Endometrium (tissue), 2 donors: ENCODE data around the gene TNNI3K.

Experiments used
- FAIRE-seq: peaks from 2 replicates; lab custom pipeline; 2012; peaks lifted over from hg19 to GRCh38; lab: Jason Lieb, UNC
- donor health status: control.
- donor health status: control.

The TNNI3K gene

DNA sequence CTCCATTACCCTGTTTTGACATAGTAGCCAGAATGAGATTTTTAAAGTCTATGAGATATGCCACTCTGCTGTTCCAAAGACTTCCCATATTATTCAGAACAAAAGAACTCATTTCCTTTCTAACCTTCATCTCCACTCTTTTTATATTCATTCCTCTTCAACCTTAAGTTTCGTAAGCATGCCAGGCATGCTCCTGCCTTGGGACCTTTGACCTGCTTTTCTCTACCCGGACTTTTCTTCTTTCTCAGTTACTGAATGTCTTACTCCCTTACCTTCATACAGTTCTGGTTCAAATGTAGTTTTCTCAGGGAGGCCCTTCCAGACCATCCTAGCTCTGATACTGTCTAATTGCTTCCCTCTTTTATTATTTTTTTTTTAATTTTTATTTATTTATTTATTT, 81.1 kb downstream of the TNNI3K start:
- no peak for FAIRE-seq

DNA sequence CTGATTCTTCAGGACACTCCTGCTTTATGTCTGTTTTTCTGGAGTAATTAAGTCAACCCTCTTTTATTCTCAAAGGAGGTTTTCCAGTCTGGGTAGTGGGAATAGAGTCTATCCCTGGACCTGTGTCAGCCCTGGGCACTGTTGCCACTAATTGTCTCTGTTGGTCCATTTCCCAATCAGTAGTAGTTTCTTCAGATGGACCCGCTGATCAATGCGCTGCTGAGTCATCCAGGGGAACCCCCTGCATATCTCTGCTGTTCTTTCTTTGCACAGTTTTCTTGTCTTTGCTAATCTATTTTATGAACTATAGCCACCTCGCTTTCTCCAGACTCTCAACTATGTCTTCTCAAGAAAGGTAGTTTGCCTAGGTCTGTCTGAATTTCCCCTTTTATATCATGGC, 82.5 kb downstream of the TNNI3K start:
- no peak for FAIRE-seq

DNA sequence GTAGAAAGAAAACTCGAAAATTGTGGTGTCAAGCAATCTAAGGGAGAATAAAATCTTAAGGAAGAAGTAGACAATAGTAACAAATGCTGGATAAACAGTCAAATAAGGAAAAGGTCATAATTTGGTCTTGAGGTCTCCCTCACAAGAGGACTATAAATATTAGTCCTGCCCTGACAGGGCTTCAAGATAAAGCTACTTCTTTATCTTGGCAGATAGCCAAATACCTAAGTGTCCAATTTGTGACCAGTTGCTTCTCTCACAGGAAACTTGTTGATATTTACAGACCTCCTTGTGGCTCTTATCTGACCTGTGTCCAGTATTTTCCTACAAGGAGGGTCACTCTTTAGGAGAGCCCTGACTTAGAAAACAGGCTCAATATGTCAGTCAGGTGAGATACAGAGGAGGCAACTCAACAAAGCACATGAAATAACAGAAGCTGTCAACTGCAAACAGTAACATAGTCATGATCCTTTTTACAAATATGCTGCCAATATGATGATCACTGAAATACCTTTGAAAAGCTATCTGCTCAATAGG, 88.8 kb downstream of the TNNI3K start:
- no peak for FAIRE-seq

DNA sequence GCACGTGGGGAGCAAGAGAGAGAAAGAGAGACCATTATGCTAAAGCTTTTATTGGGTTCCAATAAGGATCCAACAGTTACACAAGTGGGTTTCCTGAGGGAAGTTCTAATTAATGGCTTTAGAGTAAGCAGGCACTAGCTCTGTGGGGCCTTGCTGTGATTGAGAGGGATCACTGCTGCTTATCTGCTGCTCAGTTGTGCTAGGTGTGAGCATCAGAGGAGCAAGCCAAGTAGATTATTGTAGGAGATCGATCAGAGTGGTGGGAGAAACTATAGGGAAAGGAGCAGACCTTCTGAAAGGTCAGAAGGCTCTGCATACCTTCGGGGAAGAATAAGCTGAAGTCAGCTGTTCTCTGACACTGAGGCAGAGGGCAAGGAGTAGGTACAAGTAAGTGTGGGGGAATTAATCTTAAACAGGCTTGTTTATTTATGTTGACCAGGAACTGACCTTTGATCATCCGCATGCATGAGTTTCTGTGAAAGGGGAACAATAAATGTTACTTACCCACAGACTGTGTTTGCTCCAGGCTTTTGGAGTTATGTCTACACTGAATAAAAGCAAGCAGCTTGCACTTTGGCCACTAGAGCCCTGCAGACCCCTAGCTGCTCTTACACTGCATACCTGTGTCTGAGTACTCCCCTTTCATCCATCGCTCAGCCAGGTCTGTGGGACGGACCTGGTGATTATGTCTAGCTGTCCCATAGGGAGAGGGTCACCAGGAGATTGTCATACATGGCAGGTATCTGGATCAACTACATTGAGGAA, 89.7 kb downstream of the TNNI3K start:
- FAIRE-seq: no peak

DNA sequence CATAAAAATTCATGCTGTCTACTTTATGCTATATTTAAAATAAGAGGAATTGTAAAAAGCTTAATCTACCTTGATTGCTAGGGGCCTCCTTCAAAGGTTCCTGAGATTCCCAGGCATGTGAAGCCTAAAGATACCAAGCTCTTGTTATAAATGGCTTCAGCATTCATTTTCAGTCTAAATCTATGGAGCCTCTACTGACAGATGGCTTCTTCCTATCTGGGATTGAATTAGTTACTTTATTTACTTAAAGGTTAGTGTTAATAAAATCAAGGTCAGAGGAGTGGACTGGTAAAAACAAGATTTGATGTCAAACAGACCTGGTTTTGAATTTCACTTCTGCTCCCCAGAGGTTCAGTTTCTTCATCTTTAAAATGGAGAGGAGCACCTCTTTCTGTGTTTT, 93.7 kb downstream of the TNNI3K start:
- FAIRE-seq: no peak

DNA sequence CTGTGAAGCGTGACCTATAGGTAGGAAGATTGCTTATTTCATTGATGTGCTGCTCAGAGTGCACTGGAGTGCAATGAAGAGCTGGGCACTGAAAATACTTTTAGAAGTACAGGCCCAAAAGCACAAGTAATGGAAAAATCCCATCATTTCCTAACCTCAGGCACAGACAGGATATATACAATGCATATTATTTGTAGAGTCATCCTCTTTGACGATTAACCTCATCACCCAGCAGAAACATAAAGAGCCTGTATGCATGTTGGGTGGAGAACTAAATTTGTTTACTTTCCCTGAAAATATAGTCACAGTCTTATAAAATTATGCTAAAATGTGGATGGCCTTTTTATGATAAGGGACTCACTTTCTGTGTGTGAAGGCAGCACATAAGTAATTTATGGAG, 98.1 kb downstream of the TNNI3K start:
- no peak for FAIRE-seq

DNA sequence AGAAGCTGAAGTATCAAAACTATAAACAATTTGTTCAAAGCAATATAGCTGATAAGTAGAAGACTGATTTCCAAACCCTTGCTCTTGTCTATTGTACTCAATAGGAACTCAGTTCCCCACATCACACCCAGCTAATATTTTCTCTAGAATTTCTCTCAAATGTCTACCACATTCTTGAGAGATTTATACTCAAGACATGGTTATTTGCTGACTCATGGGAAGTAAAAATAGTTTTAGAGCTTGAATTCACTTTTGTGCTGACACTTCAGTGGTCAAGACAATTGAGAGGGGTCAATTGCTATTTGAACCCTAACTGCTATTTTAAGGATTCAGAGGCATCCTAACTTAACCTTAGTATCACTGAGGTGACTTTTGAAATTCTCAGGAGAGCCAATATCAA, 99.0 kb downstream of the TNNI3K start:
- no peak for FAIRE-seq

DNA sequence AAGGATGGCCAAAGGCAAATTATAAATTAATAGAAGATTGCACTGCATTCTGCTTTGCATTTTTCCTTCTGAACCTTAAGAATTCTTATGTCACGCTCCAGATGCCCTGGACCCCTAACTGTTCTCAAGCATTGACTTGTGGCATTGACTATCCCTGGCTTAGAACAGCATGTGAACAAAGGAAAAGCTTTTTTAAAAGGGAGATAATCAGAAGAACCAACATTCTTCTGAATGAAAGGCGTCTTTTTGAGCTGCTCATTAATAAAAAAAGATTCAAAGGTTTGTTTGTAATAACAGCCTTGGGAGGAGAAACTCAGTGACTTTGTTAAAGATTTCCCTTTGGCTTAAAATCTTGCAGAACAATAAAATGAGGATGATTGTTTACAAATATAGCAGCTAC, 105.5 kb downstream of the TNNI3K start:
- FAIRE-seq: no peak

DNA sequence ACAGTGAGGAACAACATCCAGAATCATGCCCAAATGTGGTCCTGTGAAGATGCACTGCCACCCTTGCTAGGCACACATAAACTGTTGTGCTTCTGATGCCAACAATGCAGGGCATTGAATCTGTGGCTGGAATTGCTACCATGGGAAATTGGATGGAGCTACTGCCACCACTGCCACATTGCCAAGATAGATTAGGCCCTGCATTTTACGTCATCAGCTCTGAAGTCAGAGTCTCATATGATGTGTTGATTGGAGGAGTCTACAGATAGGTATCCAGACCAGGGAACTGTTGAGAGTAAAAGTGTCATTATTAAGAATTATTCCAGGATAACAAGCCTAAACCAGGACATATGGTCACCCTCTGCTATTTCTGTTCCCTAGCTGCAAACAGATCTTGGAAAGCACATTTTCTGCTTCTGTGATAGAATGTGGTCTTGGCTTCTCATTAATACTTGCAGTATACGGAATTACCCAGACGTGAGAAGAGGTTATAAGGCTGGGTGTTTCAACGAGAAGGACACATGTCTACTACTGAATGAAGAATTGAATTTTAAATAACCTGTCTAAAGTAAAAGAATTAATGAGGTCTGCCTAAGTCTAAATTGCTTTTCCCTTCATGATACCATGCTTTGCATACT, 106.6 kb downstream of the TNNI3K start:
- FAIRE-seq: no peak

DNA sequence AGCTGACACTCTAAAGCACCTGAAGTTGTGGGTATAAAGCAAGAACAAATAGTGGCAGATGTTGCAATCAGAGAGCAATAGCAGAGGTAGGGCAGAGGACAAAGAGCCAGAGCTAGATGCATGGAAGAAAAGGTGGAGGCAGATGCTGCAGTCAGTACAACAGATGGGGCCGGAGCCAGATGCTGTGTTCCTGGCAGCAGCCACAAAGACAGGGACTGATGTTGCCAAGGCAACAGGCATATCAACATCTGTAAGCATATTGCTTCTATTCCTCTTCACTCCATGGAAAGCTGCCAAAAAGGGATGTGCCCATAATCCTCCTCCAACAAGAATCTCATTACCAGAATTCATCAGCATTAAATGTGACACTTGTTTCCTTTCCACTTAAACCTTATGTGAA, 108.0 kb downstream of the TNNI3K start:
- FAIRE-seq: no peak

DNA sequence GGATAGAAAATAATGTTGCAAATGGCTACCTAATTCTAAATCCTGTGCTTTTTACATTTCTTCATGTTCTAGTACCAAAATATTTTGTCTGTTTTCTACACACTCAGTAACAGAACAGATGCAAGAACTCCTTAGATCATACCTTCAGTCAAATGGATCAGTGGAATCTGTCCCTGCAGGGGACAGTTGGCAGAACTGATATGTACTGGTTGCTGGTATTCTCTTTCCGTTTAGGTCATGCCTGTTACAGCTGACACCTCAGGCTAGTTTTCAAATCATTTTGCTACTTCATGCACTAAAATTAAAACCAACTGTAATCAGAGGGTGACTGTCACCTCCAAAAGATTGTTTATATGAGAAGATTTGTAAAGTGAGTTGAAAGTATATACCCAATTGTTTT, 109.2 kb downstream of the TNNI3K start:
- FAIRE-seq: no peak

DNA sequence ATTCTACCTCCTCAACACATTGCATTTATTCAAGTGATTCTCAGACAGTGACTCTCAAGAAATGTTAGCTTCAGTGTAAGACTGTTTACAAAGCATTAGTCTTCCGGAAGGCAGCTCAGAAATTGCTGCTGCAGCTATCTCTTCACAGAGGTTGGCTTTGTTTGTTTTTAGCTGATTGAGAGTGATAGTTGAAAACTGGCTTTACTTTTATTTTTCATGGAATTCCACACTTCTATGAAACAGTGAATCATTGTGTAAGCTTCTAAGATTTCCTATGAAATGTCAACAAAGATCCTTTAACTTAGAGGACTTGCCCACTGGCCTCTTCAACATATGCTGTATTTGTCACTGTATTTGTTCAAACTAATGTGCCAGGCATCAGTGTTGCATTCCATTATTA, 121.3 kb downstream of the TNNI3K start:
- no peak for FAIRE-seq

DNA sequence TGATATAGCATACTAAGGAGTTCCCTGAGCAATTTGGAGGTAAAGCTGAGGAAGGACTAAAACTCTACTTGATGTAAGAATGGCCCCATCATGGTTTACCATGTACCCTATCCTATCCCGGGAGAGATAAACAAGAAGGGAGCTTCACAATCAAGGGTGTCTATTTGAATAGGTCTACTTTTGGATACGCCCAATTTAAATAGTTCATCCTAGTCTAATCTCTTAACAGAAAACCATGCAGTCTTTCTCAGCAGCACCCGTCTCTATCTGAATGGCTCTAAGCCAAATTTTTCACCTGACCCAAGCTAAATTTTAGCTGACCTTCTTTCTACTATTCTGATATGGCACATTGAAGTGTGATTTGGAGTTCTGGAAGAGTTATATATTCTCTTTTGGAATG, 122.0 kb downstream of the TNNI3K start:
- no peak for FAIRE-seq

DNA sequence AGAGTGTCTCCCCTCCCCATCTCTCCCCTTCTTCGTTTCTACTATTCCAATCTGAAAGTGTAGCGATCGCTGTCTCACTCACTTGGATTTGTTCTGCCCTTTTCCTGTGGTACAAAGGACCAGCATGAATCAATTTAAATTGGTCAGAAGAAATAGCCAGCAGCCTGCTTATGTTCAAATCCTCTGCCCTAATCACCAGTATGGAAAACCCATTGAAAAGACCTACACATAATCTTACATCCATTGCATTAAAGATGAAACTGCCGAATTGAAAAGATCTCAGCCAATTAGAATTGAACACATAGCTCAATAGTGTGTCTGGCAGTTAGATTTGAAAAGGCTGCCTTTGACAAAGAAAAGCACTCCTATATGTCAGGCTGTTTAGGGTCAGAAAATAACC, 122.6 kb downstream of the TNNI3K start:
- FAIRE-seq: no peak

DNA sequence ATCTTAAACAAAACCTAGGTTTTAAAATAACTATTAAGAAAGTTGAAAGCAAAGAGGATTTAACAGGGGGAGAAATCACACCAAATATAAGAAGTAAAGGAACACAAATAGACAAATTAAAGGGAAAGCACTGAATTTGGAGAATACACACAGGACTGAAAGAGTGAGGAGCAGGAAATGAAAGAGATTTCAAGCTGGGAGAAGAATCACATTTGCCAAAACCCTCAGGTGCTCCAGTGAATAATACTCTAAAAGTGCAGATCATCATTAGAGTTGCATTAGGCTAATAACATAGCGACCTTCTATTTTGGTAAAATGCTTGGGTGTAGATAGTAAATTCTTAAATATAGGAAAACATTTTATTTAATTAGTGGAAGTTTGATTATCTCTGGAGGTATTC, 127.5 kb downstream of the TNNI3K start:
- FAIRE-seq: no peak

DNA sequence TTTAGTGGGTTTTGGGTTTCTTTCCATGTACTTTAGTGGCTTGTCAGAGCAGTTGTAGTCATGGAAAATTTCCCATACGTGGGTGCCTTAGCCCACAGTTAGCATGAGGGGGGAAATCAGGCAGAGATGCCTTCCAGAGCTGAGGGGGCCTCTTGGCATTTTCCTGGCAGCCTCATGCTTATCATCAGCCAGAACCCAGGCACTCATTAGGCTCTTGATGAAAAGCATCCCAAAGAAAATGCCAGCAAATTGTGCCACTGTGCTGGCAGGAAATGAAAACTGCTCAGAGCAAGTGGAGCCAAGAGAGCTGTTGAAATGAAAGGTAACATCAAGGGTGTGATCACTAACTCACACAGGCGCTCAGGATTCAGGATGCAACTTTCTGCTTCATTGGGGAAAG, 128.0 kb downstream of the TNNI3K start:
- no peak for FAIRE-seq

DNA sequence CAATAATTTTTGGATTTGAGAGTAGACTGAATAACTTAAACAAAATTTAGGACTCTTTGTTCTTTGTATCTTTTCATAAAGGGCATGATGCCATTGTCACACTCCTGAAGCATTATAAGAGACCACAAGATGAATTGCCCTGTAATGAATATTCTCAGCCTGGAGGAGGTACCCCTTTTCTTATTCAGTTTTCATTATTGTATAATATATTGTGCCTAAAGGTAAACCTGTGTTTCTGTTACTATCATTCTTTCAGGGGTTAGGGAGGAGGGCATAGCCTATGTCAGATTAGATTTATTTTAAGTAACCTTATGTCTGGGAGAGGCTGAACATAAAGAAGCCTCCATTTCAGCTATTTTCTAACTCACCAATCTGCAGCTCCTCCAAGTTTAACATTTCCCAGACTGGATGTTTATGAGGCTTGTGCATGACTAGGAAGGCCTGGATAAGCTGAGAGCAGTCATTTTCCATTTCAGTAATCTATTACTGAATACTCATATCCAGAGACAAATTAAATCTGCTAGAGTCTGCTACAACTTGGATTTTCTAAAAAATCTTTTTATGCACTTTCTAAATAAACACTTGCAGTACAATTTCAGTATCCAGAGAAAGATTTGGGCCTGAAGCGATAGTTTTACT, 132.1 kb downstream of the TNNI3K start:
- no peak for FAIRE-seq

DNA sequence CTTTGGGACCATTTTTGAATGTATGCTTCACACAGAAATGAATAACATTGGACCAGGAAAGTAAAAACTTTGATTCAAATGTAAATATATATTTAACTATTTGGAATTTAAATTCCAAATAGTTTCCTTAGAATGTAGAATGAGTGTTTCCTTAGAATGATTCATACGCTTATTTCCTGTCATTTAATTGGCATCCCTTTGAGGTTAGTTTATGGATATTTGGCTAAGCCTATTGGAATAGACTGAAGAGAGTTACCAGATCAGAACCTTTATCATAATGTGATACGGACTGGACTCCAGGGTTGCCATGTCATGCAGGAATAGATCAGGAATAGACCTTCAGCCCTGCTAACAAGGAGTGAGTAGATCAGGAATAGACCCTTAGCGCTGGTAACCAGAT, 133.1 kb downstream of the TNNI3K start:
- FAIRE-seq: no peak

DNA sequence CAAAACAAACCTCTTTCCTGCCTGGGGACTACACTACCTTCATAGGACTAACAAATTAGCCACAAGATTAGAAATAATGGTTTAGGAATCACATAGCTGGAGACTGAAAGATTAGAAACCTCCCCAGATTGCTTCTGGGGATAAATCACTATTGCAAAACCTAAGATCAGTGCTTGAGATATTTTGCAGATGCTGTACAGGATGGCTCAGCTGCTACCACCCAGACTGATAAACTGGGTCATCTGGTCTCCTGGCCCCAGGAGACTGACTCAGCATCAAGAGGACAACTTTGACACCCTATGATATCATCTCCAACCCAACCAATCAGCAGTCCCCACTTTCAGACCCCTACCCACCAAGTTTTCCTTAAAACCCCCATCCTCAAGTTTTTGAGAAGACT, 140.2 kb downstream of the TNNI3K start:
- no peak for FAIRE-seq

DNA sequence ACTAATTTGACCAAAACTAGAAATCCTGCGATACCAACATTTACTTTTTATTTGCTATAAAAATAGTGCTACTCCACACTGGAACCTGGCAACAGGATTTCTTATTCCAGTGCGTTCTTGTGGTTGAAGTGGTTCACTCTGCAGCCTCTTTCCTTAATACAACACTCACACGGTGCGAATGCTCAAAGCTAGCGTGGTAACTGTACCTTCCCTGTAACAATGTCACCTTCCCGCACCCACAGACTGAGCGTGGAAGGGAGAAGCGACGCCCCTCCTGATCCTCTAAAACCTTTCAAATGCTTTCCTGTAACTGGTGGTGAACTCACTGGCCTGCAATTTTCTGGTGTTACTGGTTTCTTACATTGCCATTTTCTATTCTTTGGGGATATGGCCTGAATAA, 145.1 kb downstream of the TNNI3K start:
- no peak for FAIRE-seq

DNA sequence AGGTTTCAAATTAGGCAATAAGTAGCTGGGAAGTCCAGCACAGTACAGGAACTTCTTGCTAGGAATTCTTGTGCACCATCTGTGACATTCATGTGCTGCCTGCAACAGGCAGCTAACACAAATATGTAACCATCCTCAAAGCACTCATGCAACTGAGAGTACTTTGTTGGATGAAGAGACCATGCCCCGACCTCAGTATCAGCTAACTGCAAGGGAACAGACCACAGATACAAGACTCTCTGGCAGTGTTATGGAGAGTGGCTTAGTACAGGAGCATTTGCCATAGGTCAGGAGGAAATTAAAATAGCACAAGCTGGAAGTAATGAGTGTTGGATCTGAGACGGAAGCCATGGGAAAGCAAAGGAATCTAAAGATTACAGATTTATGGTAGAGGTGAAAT, 153.7 kb downstream of the TNNI3K start:
- FAIRE-seq: no peak

DNA sequence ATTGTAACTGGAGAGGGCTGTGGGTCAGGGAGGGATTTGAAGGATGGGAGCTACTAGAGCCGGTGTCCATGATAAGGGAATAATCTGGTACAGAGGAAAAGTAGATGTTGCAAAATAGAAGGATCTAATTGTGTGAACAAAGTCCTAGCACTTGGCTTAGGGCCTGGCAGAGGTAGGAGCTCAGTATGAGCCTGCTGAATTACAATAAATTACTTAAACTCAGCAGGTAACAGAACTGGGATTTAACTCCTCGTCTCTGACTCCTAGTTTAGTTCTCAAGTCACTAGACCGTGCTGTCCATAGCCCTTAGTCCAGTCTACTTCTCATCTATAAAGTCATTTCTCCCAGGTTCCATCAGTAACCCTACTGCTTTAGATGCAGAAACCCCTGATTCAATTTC, 157.0 kb downstream of the TNNI3K start:
- no peak for FAIRE-seq

DNA sequence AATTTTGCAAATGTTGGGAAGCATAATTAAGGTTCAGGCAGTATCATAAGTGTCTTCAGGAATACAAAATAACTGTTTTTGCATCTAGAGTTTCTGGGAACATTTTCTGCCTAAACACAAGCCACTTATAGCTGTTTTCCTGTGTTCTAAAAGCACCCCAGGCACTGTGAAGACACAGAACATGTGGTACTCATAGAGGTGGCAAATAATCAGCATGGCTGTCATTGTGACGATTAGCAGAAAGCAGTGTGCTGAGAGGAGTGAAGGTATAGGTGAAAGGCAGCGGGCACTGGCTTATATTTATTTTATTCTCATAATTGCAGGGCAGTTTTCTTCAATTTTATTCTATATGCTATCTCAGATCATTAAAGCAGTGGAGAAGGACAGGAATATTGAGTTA, 157.7 kb downstream of the TNNI3K start:
- FAIRE-seq: no peak

DNA sequence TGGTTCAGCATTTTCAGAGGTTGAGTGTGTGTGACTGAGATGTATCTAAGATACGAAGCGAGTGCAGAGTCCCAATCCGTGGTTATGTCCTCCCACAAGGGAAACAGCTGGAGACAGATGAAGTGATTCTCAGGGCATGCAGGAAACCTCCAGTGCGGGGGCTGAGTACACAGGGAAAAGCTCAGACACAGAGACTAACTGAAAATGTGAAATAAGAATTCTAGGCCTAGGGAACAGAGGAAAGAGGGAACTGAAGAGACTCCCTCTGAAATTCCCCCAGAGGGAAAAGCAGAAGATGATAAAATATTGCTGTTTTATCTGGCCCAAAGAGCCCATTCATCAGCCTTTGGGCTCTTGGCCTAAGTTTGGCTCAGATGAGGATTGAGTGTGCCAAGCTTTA, 160.4 kb downstream of the TNNI3K start:
- peak; percentile 85 for FAIRE-seq
